ENCODE data around the gene TRIM25.
"Not testable (repeated sequence)": the region's sequence is repeated elsewhere in the genome, so short reads cannot be mapped to it uniquely, and the experiment has no call there.

The TRIM25 gene

GRCh38 chr17:56913867-56914580 is at the start of gene TRIM25:
Gene TRIM25 (minus strand): TSS chr17:56914049. CDS start chr17:56913988, 61 bp downstream.
- DNase-seq: peak; percentile 90

- DNase-seq: peak; percentile 98
Observed at GRCh38 chr17:56960596-56961538, 47.0 kb upstream of the TRIM25 start, which contains the start of gene COIL. Gene COIL (minus strand): TSS chr17:56961050. CDS start chr17:56961019, 31 bp downstream.

DNA sequence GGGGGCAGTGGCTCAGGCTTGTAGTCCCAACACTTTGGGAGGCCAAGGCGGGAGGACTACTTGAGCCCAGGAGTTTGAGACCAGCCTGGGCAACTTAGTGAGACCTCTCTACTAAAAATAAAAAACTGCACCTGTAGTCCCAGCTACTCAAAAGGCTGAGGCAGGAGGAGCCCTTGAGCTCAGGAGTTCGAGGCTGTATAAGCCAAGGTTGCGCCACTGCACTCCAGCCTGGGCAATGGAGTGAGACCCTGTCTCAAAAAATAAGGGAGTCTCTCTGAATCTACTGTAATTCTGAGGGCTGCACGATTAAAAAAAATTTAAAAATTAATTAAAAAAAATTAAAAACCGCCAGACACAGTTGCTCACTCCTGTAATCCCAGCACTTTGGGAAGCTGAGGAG is 43.1 kb upstream of the TRIM25 start:
- no peak for DNase-seq

DNA sequence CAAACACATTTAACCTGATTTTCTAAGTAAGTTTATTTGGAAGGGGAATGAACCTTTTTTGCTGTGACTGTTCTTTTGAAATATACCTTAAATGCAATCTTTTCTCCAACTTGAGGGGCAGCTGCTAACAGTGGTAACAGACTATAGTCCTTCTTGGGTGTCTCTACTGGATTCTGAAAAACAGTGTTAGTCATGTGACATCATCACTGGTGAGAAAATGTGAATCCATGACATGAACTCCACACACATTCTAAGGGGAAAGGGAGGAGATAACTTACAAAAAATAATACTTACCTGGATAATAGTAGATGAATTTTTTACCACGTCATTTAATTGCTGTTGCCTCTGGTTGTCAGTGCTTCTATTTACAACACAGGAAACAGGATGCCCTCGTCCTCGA is 35.7 kb upstream of the TRIM25 start:
- no peak for DNase-seq

DNA sequence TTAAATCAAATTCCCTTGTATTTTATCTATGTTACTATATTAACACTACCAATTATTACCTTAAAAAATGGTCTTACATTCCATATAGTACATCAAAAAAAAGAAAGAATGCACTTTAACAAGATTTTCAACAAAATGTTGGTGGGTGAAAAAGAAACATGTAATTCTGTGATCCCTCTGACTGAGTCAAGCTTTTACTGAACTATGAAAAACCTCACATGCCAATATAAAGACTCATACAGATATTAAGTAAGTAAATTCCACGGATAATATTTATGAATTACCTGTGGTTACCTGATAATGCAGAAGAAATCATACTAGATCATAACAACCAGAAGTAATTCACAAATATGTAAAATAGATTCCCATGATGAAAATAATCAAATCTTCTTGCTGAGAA is 34.6 kb upstream of the TRIM25 start:
- no peak for DNase-seq

GRCh38 chr17:56947741-56948140 is 33.9 kb upstream of the TRIM25 start:
- no peak for DNase-seq

GRCh38 chr17:56945938-56946505 is 32.2 kb upstream of the TRIM25 start:
- DNase-seq: no peak

GRCh38 chr17:56943505-56944125 is 29.8 kb upstream of the TRIM25 start:
- DNase-seq: no peak

DNA sequence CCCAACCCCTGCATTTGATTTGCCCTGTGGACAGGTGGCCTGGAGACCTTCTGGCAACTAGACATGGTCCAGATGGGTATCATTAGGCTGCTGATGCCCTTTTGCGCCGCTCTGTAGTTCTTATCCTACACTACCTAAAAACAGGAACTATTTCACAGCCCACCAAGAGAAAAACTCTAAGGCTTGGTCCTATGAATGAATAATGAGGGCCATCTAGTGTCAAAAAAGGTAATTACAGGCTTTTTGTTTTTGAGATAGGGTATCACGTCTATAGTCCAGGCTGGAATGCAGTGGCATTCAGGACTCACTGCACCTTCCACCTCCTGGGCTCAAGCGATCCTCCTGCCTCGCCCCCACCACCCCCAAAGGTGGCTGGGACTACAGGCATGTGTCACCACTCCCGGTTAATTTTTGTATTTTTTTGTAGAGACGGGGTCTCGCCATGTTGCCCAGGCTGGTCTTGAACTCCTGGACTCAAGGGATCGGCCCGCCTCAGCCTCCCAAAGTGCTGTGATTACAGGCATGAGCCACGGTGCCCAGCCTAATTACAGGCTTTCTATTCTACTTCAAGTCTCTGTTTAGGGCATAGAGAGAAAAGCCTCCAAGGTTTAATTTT is 26.1 kb upstream of the TRIM25 start:
- DNase-seq: no peak

DNA sequence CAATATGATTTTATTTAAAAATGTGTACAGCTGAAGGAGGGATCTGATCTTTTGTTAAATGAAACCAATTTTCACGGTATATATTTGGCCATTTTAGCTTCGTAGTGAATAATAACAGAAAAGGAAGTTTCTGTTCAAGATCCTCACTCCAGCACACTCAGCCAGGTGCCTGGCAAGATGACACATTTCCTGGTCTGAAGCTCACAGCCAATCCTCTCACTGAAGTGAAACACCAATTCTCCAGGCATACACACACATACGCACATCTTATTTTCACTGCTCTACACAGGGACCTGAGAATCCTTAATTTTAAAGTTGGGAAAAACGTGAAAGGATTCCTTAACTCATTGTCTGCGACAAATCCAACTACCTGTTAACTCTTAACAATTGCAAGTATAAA is 24.4 kb upstream of the TRIM25 start:
- not testable (repeated sequence) for DNase-seq

DNA sequence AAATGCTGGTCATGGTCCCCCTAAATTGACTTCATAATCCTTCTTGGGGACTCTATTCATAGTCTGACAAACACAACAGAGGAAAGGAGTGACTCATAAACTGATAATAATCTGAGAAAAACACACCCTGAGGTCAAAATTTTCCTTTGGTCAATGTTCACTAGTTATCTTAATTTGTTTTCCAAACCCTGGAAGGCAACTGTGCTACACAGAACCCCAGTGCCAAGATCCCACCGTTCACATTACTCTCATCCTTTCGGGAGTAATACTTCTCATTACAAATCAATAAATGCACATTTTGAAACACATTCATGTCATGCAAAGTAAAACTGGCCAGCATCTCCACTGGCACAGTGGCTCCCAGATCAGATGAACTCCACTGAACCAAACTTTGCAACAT is 23.8 kb upstream of the TRIM25 start:
- no peak for DNase-seq

DNA sequence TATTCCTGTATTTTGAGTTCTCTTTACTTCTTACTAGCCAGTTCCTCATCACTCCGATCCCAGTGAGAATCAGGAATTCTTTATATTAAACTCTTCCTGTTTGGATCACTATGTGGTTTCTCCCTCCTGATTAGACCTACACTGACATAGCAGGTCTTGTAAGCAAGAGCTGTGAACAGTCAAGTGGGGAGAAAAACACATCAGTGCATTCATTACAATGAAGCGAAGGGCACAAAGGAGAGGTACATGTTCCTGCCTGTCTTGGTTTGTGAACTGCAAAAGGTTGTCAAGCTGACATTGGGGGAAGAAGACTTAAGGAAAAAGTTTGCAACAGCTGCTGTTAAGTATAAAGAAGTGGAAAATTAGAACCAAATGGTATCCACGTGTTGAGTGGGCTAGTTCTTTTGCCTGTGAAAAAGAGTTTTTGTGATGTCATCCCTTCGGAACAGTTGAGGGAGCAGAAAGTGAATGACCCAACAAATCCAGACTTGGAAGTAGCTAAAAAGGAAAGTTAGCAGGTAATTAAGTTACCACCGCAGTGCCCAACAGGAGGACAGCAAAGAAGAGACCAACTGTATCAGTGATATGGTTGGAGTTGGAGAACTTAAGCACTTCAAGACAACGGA is 23.0 kb upstream of the TRIM25 start:
- no peak for DNase-seq

DNA sequence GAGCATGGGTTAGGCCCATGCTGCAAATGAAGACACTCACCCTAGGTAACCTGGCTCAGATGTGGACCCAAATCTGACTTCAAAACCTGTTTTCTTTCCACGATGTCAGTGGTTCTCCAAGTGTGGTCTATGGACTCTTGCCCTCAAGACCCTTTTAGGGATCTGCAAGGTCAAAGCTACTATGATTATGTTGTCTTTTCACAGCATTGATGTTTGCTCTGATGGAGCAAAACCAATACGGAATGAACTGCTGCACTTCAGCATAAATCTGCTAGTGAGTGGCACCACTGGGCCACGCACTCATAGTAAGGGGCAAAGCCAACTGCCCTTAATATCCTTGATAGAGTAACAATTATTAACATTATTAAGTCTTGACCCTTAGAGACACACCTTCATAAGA is 21.6 kb upstream of the TRIM25 start:
- DNase-seq: no peak

GRCh38 chr17:56934280-56934679 is 20.4 kb upstream of the TRIM25 start:
- DNase-seq: no peak

DNA sequence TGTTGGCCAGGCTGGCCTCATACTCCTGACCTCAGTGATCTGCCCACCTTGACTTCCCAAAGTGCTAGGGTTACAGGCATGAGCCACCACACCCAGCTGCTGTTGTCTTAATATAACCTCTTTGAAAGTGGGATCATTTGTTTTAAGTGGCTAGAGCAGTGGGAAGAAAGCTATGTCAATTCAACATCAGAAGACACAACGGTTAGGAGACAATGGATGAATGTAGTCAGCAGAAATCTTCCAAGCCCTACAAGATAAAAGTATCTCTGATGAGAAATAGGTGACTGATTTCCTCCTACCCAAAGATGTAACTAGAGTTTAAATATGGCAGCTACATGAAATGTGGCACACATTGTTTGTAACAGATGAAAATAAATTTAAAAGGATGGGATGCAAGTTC is 20.0 kb upstream of the TRIM25 start:
- no peak for DNase-seq

DNA sequence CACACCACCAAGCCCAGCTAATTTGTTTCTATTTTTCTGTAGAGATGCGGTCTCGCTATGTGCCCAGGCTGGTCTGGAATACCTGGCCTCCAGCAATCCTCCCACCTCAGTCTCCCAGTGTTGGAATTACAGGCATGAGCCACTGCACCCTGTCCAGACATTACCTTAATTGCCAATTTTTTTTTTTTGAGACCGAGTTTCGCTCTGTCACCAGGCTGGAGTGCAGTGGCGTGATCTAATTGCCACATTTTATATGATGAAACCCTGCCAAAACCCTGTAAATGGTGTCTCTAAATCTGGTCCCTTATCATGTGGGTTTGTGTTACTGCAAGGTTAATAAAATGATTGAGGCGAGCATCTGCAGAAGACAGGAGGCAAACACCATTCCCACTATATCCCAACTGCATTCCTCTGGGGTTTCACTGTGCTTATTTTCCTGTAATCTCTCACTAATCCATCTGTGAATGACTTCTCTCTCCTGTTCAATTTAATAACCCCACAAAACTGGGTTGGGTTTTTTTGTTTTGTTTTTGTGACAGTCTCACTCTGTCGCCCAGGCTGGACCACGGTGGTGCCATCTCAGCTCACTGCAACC is 19.4 kb upstream of the TRIM25 start:
- DNase-seq: no peak

- no peak for DNase-seq
Observed at GRCh38 chr17:56930739-56931337, 17.0 kb upstream of the TRIM25 start.

DNA sequence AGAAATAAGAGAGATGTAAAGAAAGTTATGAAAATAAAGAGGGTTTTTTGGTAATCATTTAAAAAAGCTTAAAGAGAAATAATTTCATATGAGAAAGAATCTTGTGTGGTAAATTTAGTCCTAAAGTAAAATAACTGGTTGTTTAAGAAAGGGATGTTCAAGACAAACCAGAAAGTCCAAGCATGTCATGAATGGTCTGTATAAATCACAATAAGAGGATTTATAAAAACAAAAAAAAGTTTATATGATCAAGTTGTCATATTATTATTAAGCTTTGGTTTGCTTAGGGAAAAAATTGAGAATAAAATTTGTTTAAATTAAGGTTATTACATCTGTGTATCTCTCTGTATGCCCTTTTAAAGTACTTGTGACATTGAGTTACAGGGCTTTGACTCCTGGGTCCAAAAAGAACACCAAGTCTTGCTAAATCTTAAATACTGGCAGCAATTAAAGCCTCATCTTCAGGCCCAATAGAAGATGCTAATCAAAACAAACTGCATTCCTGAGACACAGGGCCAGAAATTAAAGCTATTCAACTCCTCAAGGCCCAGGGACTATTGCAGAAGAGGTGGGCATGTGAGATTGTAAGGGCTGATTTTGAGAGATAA is 15.6 kb upstream of the TRIM25 start:
- no peak for DNase-seq

GRCh38 chr17:56928586-56928985 is 14.7 kb upstream of the TRIM25 start:
- no peak for DNase-seq

DNA sequence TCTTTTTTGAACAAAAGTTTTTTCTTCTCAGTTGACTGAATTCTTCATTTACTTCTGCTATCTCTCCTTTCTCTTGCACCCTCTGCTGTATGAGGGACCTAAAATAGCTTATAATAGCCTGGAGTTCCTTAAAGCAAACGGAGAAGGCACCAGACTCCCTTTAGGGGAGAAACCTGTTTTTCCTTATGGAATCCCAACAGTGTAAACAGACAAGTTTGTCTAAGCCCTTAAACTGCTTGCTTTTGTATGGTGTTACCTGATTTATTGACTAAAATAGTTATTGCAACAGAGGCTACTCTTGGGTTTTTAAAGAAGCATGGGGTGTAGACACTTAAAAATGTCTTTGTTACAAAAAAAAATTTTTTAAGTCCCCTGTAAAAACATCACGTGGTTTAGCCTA is 12.9 kb upstream of the TRIM25 start:
- DNase-seq: no peak

GRCh38 chr17:56926270-56926669 is 12.4 kb upstream of the TRIM25 start:
- no peak for DNase-seq

All from stimulated activated CD8-positive, alpha-beta memory T cell treated with anti-CD3 and anti-CD28 coated beads, Interleukin-4, amount 100 ng/mL, for 48 hours (primary cell).